LNCAP (cell line): ENCODE results near the gene GLS.

Experiments
- TF ChIP-seq, protein P1 (sequence below): fragments of 450-650 bp; IDR thresholded peaks from 2 replicates; pipeline ENCODE4 v1.5.1; 2017; ENCODE audit warnings: mild to moderate bottlenecking

GLS gene

DNA sequence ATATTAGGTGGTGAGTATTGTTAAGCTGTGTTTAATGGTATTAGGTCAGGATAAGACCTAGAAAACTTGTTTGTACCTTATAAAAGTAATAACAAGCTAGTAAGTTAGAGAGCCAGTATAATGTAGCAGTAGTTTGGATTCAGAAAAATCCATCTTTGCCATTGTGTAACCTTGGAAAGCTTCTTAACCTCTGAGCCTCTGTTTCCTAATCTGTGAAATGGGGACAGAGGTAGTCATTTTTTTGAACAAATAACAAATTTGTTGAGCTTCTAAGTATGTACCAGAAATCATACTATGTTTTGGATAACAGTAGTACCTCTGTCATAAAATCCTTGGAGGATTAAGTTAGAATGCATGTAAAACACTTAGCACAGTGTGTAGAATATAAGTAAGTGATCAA, 12.5 kb downstream of the GLS start:
- TF ChIP-seq, protein P1, sequence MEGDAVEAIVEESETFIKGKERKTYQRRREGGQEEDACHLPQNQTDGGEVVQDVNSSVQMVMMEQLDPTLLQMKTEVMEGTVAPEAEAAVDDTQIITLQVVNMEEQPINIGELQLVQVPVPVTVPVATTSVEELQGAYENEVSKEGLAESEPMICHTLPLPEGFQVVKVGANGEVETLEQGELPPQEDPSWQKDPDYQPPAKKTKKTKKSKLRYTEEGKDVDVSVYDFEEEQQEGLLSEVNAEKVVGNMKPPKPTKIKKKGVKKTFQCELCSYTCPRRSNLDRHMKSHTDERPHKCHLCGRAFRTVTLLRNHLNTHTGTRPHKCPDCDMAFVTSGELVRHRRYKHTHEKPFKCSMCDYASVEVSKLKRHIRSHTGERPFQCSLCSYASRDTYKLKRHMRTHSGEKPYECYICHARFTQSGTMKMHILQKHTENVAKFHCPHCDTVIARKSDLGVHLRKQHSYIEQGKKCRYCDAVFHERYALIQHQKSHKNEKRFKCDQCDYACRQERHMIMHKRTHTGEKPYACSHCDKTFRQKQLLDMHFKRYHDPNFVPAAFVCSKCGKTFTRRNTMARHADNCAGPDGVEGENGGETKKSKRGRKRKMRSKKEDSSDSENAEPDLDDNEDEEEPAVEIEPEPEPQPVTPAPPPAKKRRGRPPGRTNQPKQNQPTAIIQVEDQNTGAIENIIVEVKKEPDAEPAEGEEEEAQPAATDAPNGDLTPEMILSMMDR = no peak

DNA sequence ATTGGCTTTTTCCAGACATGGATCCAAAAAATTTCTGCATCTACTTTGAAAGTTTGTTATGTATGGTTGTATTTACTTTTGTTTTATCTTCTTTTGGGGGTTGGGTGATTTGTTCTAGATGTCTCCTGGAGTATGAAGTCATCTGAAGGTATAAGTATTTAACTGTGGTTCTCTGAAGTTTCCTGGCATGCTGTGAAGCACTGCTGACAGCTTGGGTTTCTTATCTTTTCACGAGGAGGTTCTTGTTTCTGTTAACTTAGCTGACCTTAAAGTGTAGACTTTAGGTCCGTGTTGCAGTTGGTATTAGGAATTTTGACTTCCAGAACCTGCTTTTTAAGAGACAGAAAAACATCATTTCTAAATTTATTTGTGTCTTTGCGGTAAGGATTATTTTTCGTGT, 15.9 kb downstream of the GLS start:
- TF ChIP-seq, protein P1 = no peak

DNA sequence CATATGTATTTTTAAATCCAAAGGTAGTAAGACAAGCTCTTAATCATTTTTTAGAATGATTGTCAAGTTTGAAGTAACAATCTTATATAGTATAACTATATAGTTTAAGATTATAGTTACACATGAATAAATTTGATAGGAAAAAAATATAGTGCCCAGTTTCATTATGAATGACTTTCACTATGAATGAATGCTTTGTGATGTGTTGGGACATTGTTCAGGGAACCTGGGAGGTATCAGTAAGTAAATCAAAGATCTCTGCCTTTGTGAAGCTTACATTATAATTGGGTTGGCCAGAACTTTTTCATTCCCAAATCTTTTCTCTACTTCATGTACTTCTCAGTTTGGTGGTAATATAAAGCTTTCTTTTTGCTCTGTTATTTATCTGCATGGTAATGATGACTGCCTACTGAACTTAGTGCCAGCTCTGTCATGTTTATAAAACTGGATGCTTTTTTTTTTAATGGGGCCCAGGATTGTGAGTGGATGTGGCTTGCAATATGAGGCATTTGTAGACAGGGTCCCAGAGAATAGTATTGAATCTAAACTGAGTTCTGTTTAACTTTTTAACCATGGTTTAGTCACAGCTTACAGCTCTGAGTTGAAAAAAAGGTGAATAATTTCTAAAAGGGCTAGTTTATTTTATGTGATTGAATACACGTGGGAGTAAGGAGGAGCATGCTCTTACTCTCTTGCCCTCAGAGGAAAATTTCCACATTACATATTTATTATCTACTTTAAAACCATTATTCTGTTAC, 23.3 kb downstream of the GLS start:
- TF ChIP-seq, protein P1 = no peak

DNA sequence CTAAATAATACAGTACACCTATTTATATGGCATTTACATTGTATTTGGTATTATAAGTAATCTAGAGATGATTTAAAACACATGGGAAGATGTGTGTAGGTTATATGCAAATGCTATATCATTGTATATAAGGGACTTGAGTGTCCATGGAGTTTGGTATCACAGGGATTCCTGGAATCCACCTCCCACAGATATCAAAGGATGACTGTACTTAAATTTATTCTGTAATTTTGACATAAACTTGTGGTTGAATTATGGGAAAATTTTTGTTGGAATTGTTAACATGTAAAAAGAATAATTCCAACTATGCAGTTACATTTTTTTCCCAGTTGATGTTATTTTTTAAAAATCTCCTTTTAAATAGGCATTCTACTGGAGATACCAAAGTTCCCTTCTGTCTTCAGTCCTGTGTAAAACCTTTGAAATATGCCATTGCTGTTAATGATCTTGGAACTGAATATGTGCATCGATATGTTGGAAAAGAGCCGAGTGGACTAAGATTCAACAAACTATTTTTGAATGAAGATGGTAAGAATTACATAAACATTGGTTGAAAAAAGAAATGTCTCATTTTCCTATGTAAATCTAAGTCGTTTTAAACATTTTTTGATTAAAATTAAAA, 24.1 kb downstream of the GLS start:
- TF ChIP-seq, protein P1 = no peak

DNA sequence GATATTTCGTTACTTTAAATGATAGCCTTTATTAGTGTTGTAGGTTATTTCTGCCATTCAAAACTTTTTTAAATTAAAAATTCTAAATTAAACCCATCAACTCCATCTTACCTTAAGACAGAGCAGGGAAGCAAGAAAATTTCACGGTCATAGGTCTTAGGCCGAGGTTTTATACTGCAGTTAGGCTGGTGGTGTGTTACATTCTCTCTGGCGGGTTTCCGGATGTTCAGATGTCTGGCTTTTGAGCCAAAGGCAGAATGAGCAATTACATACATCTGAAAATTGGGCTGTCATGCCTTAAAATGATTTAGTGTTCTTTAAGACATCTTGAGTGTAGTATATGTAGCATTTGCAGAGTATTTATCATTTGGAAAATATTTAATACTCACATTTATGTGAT, 27.9 kb downstream of the GLS start:
- TF ChIP-seq, protein P1 = no peak

DNA sequence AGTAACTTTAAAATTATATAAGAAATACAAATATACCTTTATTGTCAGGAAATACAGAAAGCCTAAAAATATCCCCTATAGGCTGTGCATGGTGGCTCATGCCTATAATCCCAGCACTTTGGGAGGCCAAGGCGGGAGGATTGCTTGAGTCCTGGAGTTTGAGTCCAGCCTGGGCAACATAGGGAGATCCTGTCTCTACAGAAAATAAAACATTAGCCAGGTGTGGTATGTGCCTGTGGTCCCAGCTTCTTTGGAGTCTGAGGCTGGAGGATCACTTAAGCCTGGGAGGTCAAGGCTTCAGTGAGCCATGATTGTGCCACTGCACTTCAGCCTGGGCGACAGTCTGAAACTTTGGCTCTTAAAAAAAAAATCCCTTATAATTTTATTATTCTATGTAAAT, 29.1 kb downstream of the GLS start:
- TF ChIP-seq, protein P1 = no peak

DNA sequence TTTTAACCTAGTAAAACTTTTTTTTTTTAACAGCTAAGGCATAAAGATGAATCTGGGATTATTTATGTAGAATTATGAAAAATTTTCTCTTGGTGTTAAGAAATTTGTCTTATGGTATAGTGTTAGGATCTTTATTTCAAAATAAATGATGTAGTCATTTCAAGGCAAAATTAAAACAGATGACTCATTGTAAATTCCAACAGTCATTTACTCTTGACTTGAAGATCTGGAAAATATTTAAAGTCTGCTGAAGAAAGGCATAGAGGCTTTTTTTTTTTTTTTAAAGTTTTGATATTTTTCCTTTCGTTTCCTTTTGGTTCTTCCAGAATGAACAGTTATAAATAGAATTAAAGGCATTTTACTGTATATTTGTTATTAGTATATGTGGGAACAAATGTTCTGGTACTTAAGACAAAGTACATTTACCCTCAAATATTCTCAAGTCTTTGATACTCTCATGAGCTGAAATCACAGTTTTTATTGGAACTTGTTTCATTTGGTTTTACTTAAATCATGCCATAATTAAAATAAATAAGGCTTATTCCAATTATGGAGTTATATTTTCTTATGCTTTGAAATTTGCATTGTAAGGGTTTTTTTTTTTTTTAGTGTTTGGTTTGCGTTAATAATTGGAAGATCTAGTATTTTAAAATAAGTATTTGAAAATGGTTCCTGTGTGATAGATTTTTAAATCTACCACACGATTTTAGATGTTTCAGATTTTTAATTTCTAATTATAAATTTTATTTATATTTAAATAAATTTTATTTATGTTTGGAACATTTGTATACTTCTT, 29.9 kb downstream of the GLS start:
- TF ChIP-seq, protein P1 = no peak
